Endodermal cell (in vitro differentiated cells): ENCODE data around the gene RPS6KC1. TPM values are rescaled to one million over a fixed set of nuclear protein-coding genes. Genes with fewer than 3 reads are reported as not detected.

ENCODE experiments used
- DNase-seq: peaks from one replicate; pipeline ENCODE4 v3.0.0-alpha.2; 2017
- H3K27ac ChIP-seq: 2 replicates; pipeline ENCODE4 v1.5.1; 2013; ENCODE audit warnings: mild to moderate bottlenecking, low read depth, low read length, moderate library complexity
- H3K27me3 ChIP-seq: 2 replicates; pipeline ENCODE4 v1.6.1; 2013; ENCODE audit warnings: mild to moderate bottlenecking, low read length, moderate library complexity; ENCODE audit not compliant: insufficient read depth, control insufficient read depth, poor library complexity, severe bottlenecking
- H3K36me3 ChIP-seq: 2 replicates; pipeline ENCODE4 v1.7.0; 2013; ENCODE audit warnings: mild to moderate bottlenecking, low read length, moderate library complexity; ENCODE audit not compliant: control insufficient read depth, insufficient read depth
- H3K4me1 ChIP-seq: one replicate; pipeline ENCODE4 v1.7.0; 2013; ENCODE audit warnings: low read length; ENCODE audit not compliant: control insufficient read depth, insufficient read depth
- H3K4me3 ChIP-seq: 2 replicates; pipeline ENCODE4 v1.5.1; 2013; ENCODE audit warnings: mild to moderate bottlenecking, low read length, moderate library complexity
- H3K9ac ChIP-seq: 2 replicates; pipeline ENCODE4 v1.6.1; 2013; ENCODE audit warnings: mild to moderate bottlenecking, low read length, moderate library complexity; ENCODE audit not compliant: poor library complexity, severe bottlenecking; ENCODE audit errors: extremely low read depth
- H3K9me3 ChIP-seq: 2 replicates; pipeline ENCODE4 v1.6.1; 2013; ENCODE audit warnings: mild to moderate bottlenecking, low read length, moderate library complexity; ENCODE audit not compliant: control insufficient read depth
- H3K27ac Mint-ChIP-seq: 2 replicates; pipeline ENCODE4 v1.8.0; 2020; ENCODE audit warnings: mixed read lengths
- H3K27me3 Mint-ChIP-seq: 2 replicates; pipeline ENCODE4 v1.8.0; 2021; ENCODE audit warnings: mild to moderate bottlenecking, mixed read lengths; ENCODE audit not compliant: insufficient read depth
- H3K36me3 Mint-ChIP-seq: 2 replicates; pipeline ENCODE4 v1.8.0; 2020; ENCODE audit warnings: low read depth, mixed read lengths
- H3K4me1 Mint-ChIP-seq: 2 replicates; pipeline ENCODE4 v1.8.0; 2020; ENCODE audit warnings: mixed read lengths
- H3K4me3 Mint-ChIP-seq: 2 replicates; pipeline ENCODE4 v1.8.0; 2020; ENCODE audit warnings: mild to moderate bottlenecking, moderate library complexity, mixed read lengths
- H3K9me3 Mint-ChIP-seq: 2 replicates; pipeline ENCODE4 v1.8.0; 2020; ENCODE audit warnings: mild to moderate bottlenecking, mixed read lengths
- CTCF ChIP-seq: fragments of 200-600 bp; sonication (generic); conservative IDR thresholded peaks from 2 replicates; pipeline ENCODE4 v1.5.0; 2021; ENCODE audit warnings: antibody characterized with exemption, mild to moderate bottlenecking
- WGBS, 2 experiments: methylation state at CpG; one replicate each; pipeline versions ENCODE4 v1.1.5 to v1.1.7; 2013; ENCODE audit warnings: missing lambda C conversion rate in 2 of 2, mixed read lengths in 1 of 2; ENCODE audit not compliant: insufficient coverage in 1 of 2, insufficient read length in 1 of 2; 5-methylcytosine and 5-hydroxymethylcytosine counted together
- total RNA-seq, 2 donors: library from RNA; stranded (reverse); fragmentation: NEBNext Ultra II Directional in 1 of 2; extraction: Animal tissue kit (Norgen Biotek cat#: 25700) in 1 of 2; gene quantifications; 2 replicates in 1 of 2; 3 replicates in 1 of 2; pipeline ENCODE4 v1.2.1, GENCODE V29; 2021

The RPS6KC1 gene
- total RNA-seq, 2 donors from 2014 or later = 31.4 to 36.3 TPM

DNA sequence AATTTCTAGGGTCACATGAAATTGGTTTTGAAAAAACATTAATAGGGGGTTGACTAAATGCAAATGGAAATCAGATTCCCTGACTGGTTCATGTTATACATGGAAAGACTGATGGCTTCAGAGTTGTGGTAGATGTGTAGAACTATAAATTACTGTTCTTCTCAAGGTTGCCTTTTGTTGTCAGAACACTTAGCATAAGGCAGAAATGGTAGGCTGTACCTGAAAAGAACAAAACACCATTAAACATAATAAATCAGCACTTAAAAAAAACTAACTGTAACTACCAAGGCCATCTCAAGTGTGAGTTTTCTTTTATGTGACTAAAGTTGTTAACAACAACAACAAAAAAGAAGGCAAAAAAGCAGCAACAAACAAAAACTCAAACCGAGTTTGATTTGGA lies 111.8 kb downstream of the RPS6KC1 start:
- Mint-ChIP-seq H3K4me1 (no peaks in the 10 kb centered on the region), H3K4me3 (no peak overlapping the region), H3K27me3 (no peaks in the 10 kb centered on the region), H3K36me3 (peaks cover 26% of the 10 kb centered on the region), H3K9me3 (peaks cover 5% of the 10 kb centered on the region), H3K27ac (no peak overlapping the region)
- H3K27ac ChIP-seq = no peak overlapping the region
- no peak overlapping the region for H3K4me3 ChIP-seq
- 97% methylated on average over 1 of the region's 1 CpG; no CpG with 5 or more reads in 1 of the 2 experiments for WGBS, 2 experiments
- TF ChIP-seq CTCF = no peak
- no peaks in the 10 kb centered on the region for H3K27me3 ChIP-seq
- H3K36me3 ChIP-seq = peaks cover 10% of the 10 kb centered on the region
- no peak for DNase-seq
- no peaks in the 10 kb centered on the region for H3K4me1 ChIP-seq
- H3K9ac ChIP-seq = no peak overlapping the region
- H3K9me3 ChIP-seq = peaks cover 7% of the 10 kb centered on the region

DNA sequence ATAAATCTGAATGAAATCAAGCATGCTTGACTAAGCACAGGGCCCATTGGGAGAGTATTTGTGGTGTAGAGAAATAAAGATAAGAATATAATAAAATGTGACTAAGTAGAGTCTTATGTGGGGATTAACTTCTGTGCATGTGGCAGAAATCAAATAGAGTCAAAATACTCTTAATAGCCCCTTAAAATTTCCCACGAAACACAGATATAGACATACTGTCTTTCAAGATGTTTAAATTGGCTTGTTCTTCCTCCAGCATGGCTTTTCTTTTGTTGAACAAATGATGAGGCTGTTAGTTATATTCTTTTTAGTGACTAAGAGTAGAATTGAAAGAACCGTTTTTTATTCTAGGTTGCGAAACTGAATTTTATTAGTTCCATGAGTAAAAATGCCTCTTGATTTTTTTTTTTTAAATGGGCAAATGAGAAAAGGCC lies 112.3 kb downstream of the RPS6KC1 start:
- Histone ChIP-seq H3K9me3 (peaks cover 7% of the 10 kb centered on the region), H3K4me3 (no peak overlapping the region), H3K9ac (no peak overlapping the region), H3K36me3 (peaks cover 10% of the 10 kb centered on the region), H3K27me3 (no peaks in the 10 kb centered on the region), H3K4me1 (no peaks in the 10 kb centered on the region), H3K27ac (no peak overlapping the region)
- no peak for DNase-seq
- Mint-ChIP-seq H3K27me3 (no peaks in the 10 kb centered on the region), H3K4me1 (no peaks in the 10 kb centered on the region), H3K27ac (no peak overlapping the region), H3K9me3 (peaks cover 5% of the 10 kb centered on the region), H3K36me3 (peaks cover 26% of the 10 kb centered on the region), H3K4me3 (no peak overlapping the region)
- WGBS, 2 experiments = 99% methylated on average over 3 of the region's 3 CpGs; no CpG with 5 or more reads in 1 of the 2 experiments
- no peak for TF ChIP-seq CTCF

DNA sequence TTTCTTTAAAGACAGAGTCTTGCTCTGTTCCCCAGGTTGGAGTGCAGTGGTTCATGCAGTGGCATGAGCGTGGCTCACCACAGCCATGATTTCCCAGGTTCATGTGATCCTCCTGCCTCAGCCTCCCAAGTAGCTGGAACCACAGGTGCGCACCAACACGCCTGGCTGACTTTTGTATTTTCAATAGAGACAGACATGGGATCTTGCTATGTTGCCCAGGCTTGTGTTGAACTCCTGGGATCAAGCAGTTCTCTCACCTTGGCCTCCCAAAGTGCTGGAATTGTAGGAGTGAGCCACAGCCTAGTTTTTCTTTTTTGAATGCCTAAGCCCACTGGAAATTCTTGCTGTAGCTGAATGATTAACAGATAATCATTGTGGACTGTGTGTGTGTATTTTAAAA lies 113.5 kb downstream of the RPS6KC1 start:
- no peak for TF ChIP-seq CTCF

More for the DNA sequence above, 113.5 kb downstream of the RPS6KC1 start:
- Mint-ChIP-seq H3K4me1 (no peaks in the 10 kb centered on the region), H3K27me3 (no peaks in the 10 kb centered on the region), H3K9me3 (peaks cover 5% of the 10 kb centered on the region), H3K36me3 (peaks cover 20% of the 10 kb centered on the region), H3K4me3 (no peak overlapping the region), H3K27ac (no peak overlapping the region)
- H3K4me3 ChIP-seq = no peak overlapping the region
- H3K9me3 ChIP-seq = peaks cover 7% of the 10 kb centered on the region
- no peaks in the 10 kb centered on the region for H3K27me3 ChIP-seq
- no peaks in the 10 kb centered on the region for H3K4me1 ChIP-seq
- peaks cover 8% of the 10 kb centered on the region for H3K36me3 ChIP-seq
- no peak overlapping the region for H3K9ac ChIP-seq
- H3K27ac ChIP-seq = no peak overlapping the region
- no peak for DNase-seq
- 88 to 96% methylated on average over 3 of the region's 3 CpGs for WGBS, 2 experiments
